Fibroblast of mammary gland (primary cell): ENCODE data around the gene CMC2.
A peak's percentile ranks its signal among the peaks of the same experiment; 100 is the strongest.

Experiments
- DNase-seq: peaks from one replicate; pipeline ENCODE4 v3.0.0-alpha.2; 2010; ENCODE audit warnings: low read depth
- H3K4me3 ChIP-seq: 2 replicates; pipeline ENCODE4 v1.5.1; 2011; ENCODE audit warnings: low read depth, mild to moderate bottlenecking, low read length, moderate library complexity; ENCODE audit not compliant: control insufficient read depth
- CTCF ChIP-seq: conservative IDR thresholded peaks from 2 replicates; pipeline ENCODE4 v1.5.1; 2011; ENCODE audit warnings: low read depth, low read length, inconsistent platforms; ENCODE audit not compliant: control insufficient read depth, insufficient read depth

The CMC2 gene

GRCh38 chr16:81006813-81007695, at the start of gene CMC2, which contains the start of gene CENPN:
Gene CMC2 (minus strand): TSS chr16:81006885. CDS start chr16:80997394, 9,491 bp downstream.
Gene CENPN (plus strand): TSS chr16:81007214. CDS start chr16:81011940, 4,726 bp downstream.
- TF ChIP-seq CTCF: peak; percentile 10
- peak; percentile 98 for DNase-seq
- peak within 1 kb of the TSS; percentile 77 for H3K4me3 ChIP-seq

GRCh38 chr16:81053761-81054160, 47.1 kb upstream of the CMC2 start:
- no peak overlapping the region for H3K4me3 ChIP-seq
- DNase-seq: no peak
- TF ChIP-seq CTCF: no peak

- no peak for DNase-seq
- no peak for TF ChIP-seq CTCF
- H3K4me3 ChIP-seq: no peak overlapping the region
Measured at GRCh38 chr16:81042821-81043220, 36.1 kb upstream of the CMC2 start.

GRCh38 chr16:81041696-81042095, 35.0 kb upstream of the CMC2 start:
- H3K4me3 ChIP-seq: no peak overlapping the region
- TF ChIP-seq CTCF: no peak
- no peak for DNase-seq

- no peak for TF ChIP-seq CTCF
- H3K4me3 ChIP-seq: no peak overlapping the region
- no peak for DNase-seq
Measured at GRCh38 chr16:81040842-81041241, 34.2 kb upstream of the CMC2 start.

- no peak for TF ChIP-seq CTCF
- DNase-seq: no peak
- H3K4me3 ChIP-seq: no peak overlapping the region
Measured at GRCh38 chr16:81040131-81040530, 33.4 kb upstream of the CMC2 start.
